H54 (cell line): Measurements from ENCODE around the gene STAC3.

Experiments
- DNase-seq: peaks from one replicate; pipeline ENCODE4 v3.0.0; 2011; ENCODE audit warnings: low spot score, mixed read lengths; ENCODE audit not compliant: insufficient read length
- FAIRE-seq: peaks from 3 replicates; lab custom pipeline; 2011; peaks lifted over from hg19 to GRCh38; lab: Jason Lieb, UNC
- POLR2A ChIP-seq: IDR thresholded peaks from 2 replicates; pipeline ENCODE4 v1.6.1; 2011; ENCODE audit warnings: low read depth, mild to moderate bottlenecking, low read length

Gene STAC3

GRCh38 chr12:57242691-57243454 lies 8.1 kb downstream of the STAC3 start:
- no peak for TF ChIP-seq POLR2A
- FAIRE-seq: no peak
- no peak for DNase-seq

GRCh38 chr12:57242329-57242690 lies 8.7 kb downstream of the STAC3 start:
- DNase-seq (no peak), FAIRE-seq (no peak)
- TF ChIP-seq POLR2A: no peak

- FAIRE-seq: no peak
- DNase-seq: no peak
- TF ChIP-seq POLR2A: no peak
These were observed 9.3 kb downstream of the STAC3 start for GRCh38 chr12:57241402-57242310.

GRCh38 chr12:57240926-57241401 lies 10.0 kb downstream of the STAC3 start:
- TF ChIP-seq POLR2A: no peak

GRCh38 chr12:57240066-57240921 lies 10.7 kb downstream of the STAC3 start:
- DNase-seq: no peak
- no peak for FAIRE-seq
- TF ChIP-seq POLR2A: no peak

More at GRCh38 chr12:57240926-57241401, 10.0 kb downstream of the STAC3 start:
- FAIRE-seq: no peak
- DNase-seq: no peak

GRCh38 chr12:57239587-57240065 lies 11.4 kb downstream of the STAC3 start:
- FAIRE-seq: no peak
- no peak for TF ChIP-seq POLR2A
- DNase-seq: no peak

- DNase-seq (peak; percentile 89), FAIRE-seq (no peak)
These were observed 12.0 kb downstream of the STAC3 start for GRCh38 chr12:57238854-57239554.

GRCh38 chr12:57237932-57238853 lies 12.8 kb downstream of the STAC3 start:
- DNase-seq: no peak
- FAIRE-seq: no peak
- no peak for TF ChIP-seq POLR2A

More at GRCh38 chr12:57238854-57239554, 12.0 kb downstream of the STAC3 start:
- TF ChIP-seq POLR2A: peak; percentile 24; the same call in 1 of the 2 replicates

- FAIRE-seq (no peak), DNase-seq (no peak)
- no peak for TF ChIP-seq POLR2A
These were observed 13.4 kb downstream of the STAC3 start for GRCh38 chr12:57237596-57237931.

GRCh38 chr12:57236925-57237595 lies 13.9 kb downstream of the STAC3 start:
- FAIRE-seq: no peak
- no peak for DNase-seq
- TF ChIP-seq POLR2A: no peak

GRCh38 chr12:57236201-57236924 lies 14.6 kb downstream of the STAC3 start:
- no peak for DNase-seq
- FAIRE-seq: no peak
- no peak for TF ChIP-seq POLR2A
